ENCODE data around the gene RSL24D1.
A peak's percentile ranks its signal among the peaks of the same experiment; 100 is the strongest.
"Not testable (repeated sequence)": the region's sequence is repeated elsewhere in the genome, so short reads cannot be mapped to it uniquely, and the experiment has no call there.

Gene RSL24D1

GRCh38 chr15:55204464-55204863 lies 7.7 kb upstream of the RSL24D1 start:
- DNase-seq (ENCODE audit: low read depth), result no peak

- DNase-seq (ENCODE audit: low read depth), result no peak
Measured at GRCh38 chr15:55202206-55202605, 5.5 kb upstream of the RSL24D1 start.

GRCh38 chr15:55198706-55199105 lies 2.0 kb upstream of the RSL24D1 start:
- DNase-seq (ENCODE audit: low read depth), result no peak

DNA sequence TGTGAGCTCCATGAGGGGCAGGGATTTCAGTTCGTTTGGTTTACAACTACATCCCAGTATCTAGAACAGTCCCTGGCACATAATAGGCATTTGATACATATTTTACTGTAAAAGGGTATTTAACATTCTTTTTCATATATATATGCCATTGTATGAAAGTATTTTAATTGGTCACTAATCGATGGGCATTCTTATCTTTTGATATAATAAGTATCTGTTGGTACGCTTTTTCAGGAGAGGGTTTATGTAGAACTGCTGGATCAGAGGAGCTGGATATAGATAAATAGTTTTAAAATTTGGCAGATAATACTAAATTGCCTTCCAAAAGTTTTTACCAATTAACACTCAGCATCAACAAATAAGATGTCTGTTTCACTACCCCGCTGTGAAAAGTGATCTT lies 978 bp upstream of the RSL24D1 start:
- DNase-seq (ENCODE audit: low read depth), result no peak

DNA sequence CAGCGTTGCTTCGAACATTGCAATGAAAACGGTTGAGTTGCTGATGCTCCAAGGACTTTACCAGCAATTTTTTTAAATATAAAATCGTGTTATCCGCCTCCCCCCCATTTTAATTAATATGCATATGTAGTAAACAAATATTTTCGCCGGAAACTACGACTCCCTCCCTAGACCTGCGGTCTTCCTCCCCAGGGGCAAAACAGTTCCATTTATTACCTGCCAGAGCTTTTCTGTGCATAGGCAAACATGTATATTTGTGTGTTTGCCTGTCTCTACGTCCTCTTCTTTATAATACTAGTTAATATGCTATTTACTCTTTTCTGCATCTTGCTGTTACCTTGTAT lies 593 bp upstream of the RSL24D1 start:
- no peak for DNase-seq (ENCODE audit: low read depth)

DNA sequence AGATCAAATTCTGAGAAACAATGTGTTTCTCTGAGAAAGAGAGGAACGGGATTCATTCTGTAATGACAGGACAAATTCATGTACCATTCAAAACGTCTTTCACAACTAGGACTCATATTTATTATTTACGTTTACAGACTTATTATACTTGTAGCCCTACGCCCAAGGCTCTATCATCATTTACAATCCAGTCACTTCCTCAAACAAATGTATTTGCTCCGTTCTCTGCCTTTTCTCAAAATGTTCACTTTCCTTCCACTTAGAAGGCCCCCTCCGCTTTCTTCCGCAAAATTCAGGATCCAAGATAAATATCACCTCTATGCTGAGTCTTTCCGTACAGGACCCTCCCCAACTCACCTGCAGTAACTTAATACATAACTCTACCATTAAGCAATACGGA lies 745 bp downstream of the RSL24D1 start:
- no peak for DNase-seq (ENCODE audit: low read depth)

- no peak for DNase-seq (ENCODE audit: low read depth)
Measured at GRCh38 chr15:55194256-55194655, 2.5 kb downstream of the RSL24D1 start.

DNA sequence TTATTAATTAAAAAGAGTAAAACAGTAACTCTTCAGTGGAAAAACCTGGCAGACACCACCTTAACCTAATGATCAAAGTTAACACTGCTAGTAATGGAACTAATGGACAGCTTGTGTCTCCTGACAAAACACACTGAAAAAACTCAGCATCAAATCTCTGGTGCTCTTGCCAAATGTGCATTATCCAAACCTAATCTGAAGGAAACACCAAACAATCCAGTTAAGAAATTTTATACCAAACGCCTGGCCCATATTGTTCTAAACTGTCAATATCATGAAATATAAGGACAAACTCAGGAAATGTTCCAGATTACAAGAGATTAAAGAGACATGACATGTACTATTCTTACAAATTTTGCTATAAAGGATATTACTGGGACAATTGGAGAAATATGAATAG lies 10.4 kb downstream of the RSL24D1 start:
- DNase-seq (ENCODE audit: low read depth), result no peak

- no peak for DNase-seq (ENCODE audit: low read depth)
Measured at GRCh38 chr15:55183679-55184078, 13.1 kb downstream of the RSL24D1 start.

DNA sequence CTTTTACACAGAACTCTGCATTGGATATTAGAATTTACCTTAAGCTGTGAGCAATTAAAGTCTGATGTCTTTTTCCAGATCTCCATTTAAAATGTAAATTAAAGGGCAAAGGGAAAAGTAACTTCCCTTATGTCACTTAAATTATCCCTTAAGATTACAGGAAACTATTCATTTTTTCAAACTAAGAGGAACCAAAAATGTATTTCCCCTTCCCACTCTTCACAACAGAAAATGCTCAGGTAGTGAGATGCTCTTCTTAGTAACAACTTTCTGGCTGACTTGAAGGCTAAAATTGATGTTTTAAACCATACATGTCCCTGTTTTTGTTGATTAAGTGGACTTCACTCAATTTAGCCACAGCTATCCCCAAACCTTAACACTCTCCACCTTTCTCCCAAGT lies 17.6 kb downstream of the RSL24D1 start:
- no peak for DNase-seq (ENCODE audit: low read depth)

DNA sequence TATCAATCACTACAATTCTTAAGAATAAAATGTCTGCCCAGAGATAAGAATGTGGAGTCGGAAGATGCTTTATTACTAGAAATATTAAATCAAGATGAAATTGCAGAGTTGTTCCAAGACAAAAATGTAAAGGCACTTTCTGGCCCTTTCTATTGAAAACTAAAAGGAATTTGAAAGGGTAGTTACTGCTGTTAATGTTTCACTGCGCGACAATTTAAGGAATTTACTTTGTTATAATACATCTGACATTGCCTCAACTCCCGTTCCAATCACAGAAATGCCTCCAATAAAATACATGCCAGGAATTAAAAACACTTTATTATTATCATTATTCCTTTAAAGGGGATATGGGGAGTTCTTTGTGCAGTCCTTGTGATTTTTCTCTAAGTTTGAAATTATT lies 26.4 kb downstream of the RSL24D1 start:
- no peak for DNase-seq (ENCODE audit: low read depth)

DNA sequence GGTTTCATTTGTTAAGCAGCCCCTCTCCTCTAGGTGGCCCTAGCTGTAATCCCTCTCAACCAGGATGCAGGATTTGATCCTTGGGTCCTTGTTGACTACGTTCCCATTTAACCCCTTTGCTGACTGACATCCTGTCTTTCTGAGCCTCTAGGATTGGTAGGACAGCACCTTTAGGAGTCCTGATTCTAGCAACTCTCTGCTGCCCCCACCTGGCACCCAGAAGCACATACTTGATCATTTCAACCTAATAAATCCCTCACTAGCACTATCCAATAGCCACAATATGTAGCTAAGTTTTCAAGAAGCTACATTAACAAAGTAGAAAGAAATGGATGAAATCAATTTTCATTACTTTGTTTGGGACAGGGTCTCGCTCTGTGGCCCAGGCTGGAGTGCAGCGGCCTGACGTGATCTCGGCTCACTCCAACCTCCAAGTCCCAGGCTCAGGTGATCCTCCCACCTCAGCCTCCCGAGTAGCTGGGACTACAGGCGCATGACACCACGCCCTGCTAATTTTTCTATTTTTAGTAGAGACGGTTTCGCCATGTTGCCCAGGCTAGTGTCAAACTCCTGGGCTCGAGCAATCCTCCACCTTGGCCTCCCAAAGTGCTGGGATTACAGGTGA lies 28.3 kb downstream of the RSL24D1 start:
- DNase-seq (ENCODE audit: low read depth), result peak; percentile 1

DNA sequence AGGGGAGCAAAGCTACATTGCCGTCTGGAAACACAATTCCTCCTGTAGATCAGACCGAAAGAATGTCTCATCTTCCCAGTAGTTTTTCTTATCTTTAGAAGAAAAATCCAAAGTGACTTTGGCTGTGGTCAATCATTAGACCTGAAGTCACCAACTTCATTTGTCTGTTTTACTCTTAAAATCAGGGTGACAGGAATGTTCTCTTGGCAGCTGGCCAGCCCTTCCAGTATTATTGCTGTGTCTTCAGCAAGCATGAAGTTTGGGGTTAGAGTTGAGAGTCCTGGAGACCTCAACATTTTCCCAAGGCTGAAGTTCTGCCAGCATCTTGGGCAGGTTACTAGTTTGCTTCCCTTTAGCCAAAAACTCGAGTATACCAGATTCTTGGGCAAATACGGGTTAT lies 32.5 kb downstream of the RSL24D1 start:
- DNase-seq (ENCODE audit: low read depth), result no peak

GRCh38 chr15:55151631-55152030 lies 45.1 kb downstream of the RSL24D1 start:
- DNase-seq (ENCODE audit: low read depth), result no peak

DNA sequence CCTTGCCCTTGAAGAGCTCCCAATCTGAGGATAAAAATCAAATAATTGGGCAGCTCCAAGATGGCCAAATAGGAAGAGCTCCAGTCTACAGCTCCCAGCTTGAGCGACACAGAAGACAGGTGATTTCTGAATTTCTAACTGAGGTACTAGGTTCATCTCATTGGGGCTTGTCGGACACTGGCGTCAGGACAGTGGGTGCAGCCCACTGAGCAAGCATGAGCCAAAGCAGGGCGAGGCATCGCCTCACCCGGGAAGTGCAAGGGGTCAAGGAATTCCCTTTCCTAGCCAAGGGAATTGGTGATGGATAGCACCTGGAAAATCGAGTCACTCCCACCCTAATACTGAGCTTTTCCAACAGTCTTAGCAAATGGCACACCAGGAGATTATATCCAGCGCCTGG lies 53.6 kb downstream of the RSL24D1 start:
- not testable (repeated sequence) for DNase-seq (ENCODE audit: low read depth)

DNA sequence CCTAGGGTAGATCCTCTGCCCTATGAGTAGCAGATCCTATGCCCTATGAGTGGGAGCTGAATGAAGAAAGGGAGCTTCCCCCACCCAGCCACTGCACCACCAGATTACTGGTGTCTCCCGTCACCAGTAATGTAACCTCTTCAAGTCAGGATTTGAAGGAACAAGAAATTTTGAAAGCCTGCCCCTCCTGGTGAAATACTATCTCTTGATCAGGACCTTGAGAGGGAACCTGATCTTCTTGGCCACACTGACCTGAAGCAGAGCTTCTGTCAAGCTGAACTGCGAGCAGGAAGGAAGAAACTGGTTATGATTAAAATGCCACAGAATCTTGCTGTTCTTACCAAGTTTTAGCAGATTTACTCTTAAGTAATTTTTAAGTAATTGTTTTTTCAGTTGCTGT lies 62.8 kb downstream of the RSL24D1 start:
- no peak for DNase-seq (ENCODE audit: low read depth)

GRCh38 chr15:55132672-55133071 lies 64.1 kb downstream of the RSL24D1 start:
- DNase-seq (ENCODE audit: low read depth), result no peak
